ENCODE measurements around the gene CHST8. TPM values are rescaled to one million over a fixed set of nuclear protein-coding genes. Genes with fewer than 3 reads are reported as not detected.

CHST8 gene
- total and polyA plus RNA-seq, 11 donors = 0.10 to 0.88 (median 0.22) TPM; not detected in 3

DNA sequence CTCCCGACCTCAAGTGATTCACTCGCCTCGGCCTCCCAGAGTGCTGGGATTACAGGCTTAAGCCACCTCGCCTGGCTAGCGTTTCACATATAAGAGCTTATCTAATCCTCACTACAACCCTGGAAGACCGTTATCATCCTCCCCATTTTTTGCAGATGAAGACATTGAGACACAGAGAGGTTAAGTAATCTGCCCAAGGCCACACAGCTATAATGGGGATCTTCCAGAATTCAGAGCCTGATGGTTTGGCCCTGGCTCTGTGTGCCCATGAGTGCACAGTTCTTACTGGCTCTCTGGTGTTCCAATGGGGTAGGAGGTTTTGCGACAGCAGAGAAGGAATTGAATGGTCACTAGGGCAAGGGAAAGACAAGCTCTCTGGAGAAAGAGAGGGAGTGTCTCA lies 158.1 kb downstream of the CHST8 start:
- intact Hi-C loops (cut with DNase I) = loop anchor here in 9 of 10 donors (2.0 to 10.0 kb wide), 12 partner anchors 95 to 935 kb away; no protein-coding TSS in a partner anchor
- no peak for DNase-seq
- TF ChIP-seq POLR2A (IDR thresholded peaks at IDR 0.05) = no peak
- TF ChIP-seq, protein P1, sequence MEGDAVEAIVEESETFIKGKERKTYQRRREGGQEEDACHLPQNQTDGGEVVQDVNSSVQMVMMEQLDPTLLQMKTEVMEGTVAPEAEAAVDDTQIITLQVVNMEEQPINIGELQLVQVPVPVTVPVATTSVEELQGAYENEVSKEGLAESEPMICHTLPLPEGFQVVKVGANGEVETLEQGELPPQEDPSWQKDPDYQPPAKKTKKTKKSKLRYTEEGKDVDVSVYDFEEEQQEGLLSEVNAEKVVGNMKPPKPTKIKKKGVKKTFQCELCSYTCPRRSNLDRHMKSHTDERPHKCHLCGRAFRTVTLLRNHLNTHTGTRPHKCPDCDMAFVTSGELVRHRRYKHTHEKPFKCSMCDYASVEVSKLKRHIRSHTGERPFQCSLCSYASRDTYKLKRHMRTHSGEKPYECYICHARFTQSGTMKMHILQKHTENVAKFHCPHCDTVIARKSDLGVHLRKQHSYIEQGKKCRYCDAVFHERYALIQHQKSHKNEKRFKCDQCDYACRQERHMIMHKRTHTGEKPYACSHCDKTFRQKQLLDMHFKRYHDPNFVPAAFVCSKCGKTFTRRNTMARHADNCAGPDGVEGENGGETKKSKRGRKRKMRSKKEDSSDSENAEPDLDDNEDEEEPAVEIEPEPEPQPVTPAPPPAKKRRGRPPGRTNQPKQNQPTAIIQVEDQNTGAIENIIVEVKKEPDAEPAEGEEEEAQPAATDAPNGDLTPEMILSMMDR (IDR thresholded peaks at IDR 0.05) = no peak
- H3K27ac ChIP-seq = no peak overlapping the region
- peaks cover 0 to 16% (median 4%) of the 10 kb centered on the region in 12 donors for H3K4me1 ChIP-seq
- H3K27me3 ChIP-seq = peaks cover 0 to 44% (median 12%) of the 10 kb centered on the region in 9 donors
- H3K4me3 ChIP-seq = no peak overlapping the region
- 80 to 87% (median 82%) methylated on average over 7 of the region's 7 CpGs for WGBS, 4 donors
- no peaks in the 10 kb centered on the region for H3K9me3 ChIP-seq
- ATAC-seq = no peak
- H3K36me3 ChIP-seq = no peaks in the 10 kb centered on the region

DNA sequence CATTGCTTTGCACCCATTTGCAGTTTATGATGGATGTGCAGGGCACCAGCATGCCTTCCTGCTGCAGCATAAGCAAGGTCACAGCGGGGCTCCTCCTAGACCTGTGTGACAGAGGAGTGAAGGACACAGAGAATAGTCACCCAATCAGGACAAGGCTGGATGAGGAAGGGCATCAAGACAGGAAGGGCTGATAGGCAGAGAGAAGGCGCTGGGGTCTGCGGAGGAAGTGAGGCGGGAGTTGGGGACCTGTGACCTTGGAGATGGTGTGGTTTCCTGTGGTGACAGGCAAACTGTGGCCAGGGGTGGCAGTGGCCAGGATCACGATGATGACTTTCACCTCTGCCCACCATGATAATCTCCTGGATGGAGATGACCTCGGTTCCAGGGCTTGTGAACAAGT lies 158.5 kb downstream of the CHST8 start:
- TF ChIP-seq, protein P1 (IDR thresholded peaks at IDR 0.05) = no peak
- no peak for TF ChIP-seq POLR2A (IDR thresholded peaks at IDR 0.05)
- intact Hi-C loops (cut with DNase I) = loop anchor here in 2 of 10 donors (10.0 kb wide), 2 partner anchors 95 to 135 kb away; no protein-coding TSS in a partner anchor
- DNase-seq = no peak
- Histone ChIP-seq H3K27me3 (peaks cover 0 to 44% (median 12%) of the 10 kb centered on the region in 9 donors), H3K4me3 (no peak overlapping the region), H3K9me3 (no peaks in the 10 kb centered on the region), H3K4me1 (peaks cover 0 to 16% (median 4%) of the 10 kb centered on the region in 12 donors), H3K27ac (no peak overlapping the region), H3K36me3 (no peaks in the 10 kb centered on the region)
- 45 to 62% (median 60%) methylated on average over 4 to 6 of the region's 6 CpGs for WGBS, 4 donors
- ATAC-seq = no peak

DNA sequence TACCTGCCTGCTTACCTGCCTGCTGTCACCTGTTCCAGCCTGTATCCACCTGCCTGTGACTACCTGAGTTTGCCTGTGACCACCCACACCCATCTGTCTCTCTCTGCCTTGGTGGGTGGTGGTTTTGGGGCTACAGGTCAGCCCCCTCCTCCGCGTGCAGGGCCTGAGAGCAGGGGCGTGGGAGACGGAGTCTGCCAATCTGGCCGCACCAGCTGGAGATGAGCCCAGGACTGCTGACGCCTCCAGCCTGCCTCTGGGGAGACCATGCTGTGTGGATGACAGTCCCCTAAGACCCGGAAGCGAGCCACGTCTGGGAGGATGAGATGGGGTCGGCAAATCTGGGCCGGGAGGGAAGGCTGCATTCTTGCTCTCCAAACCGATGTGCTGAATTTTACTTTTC lies 159.0 kb downstream of the CHST8 start:
- H3K4me3 ChIP-seq = no peak overlapping the region
- H3K36me3 ChIP-seq = no peaks in the 10 kb centered on the region
- ATAC-seq (no peak), DNase-seq (peak in 2 of 5 donors; percentile 37 to 49)
- no peaks in the 10 kb centered on the region for H3K9me3 ChIP-seq
- peak overlapping the region in 1 of 12 donors; percentile 1 for H3K27ac ChIP-seq
- peaks cover 0 to 16% (median 4%) of the 10 kb centered on the region in 12 donors for H3K4me1 ChIP-seq
- WGBS, 4 donors = 25 to 40% (median 38%) methylated on average over 11 to 12 of the region's 12 CpGs
- H3K27me3 ChIP-seq = peaks cover 0 to 44% (median 12%) of the 10 kb centered on the region in 9 donors
- intact Hi-C loops (cut with DNase I) = loop anchor here in 2 of 10 donors (10.0 kb wide), 2 partner anchors 94 to 134 kb away; no protein-coding TSS in a partner anchor
- TF ChIP-seq, protein P1 (IDR thresholded peaks at IDR 0.05) = no peak
- TF ChIP-seq POLR2A (IDR thresholded peaks at IDR 0.05) = no peak

DNA sequence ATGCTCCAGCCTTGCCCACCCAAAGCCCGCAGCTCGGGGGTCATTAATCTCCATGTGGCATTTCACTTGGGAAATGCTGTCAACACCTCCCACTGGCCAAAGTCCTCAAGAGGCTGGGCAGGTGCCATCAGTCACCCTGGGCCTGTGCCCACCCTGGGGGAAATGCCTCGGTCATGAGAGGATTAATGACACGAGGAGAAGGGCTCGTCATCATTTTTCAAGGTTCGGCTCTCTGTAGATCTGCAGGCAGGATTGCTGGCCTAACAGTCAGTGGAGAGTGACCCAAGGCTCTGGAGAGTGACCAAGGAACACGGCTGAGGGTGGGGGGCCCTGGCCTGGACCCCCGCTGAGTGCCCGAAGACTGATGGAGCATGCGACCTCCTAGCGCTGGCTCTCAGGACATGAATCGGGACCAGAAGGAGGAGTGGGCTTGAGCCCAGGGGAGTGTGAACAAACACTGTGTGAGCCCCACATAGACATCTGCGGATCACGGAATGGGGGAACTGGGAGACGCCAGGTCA lies 159.7 kb downstream of the CHST8 start:
- no peaks in the 10 kb centered on the region for H3K36me3 ChIP-seq
- H3K27ac ChIP-seq = peak overlapping the region in 1 of 12 donors; percentile 1
- H3K4me3 ChIP-seq = no peak overlapping the region
- 77 to 82% (median 78%) methylated on average over 13 to 15 of the region's 15 CpGs for WGBS, 4 donors
- peaks cover 0 to 44% (median 12%) of the 10 kb centered on the region in 9 donors for H3K27me3 ChIP-seq
- intact Hi-C loops (cut with DNase I) = loop anchor here in 2 of 10 donors (10.0 kb wide), 2 partner anchors 93 to 133 kb away; no protein-coding TSS in a partner anchor
- peaks cover 0 to 16% (median 4%) of the 10 kb centered on the region in 12 donors for H3K4me1 ChIP-seq
- TF ChIP-seq POLR2A (IDR thresholded peaks at IDR 0.05) = no peak
- TF ChIP-seq, protein P1 (IDR thresholded peaks at IDR 0.05) = no peak
- DNase-seq (no peak), ATAC-seq (no peak)
- no peaks in the 10 kb centered on the region for H3K9me3 ChIP-seq
